AG09309 (cell line): ENCODE measurements around the gene SRSF7.

Source experiments
- DNase-seq: peaks from one replicate; pipeline ENCODE4 v3.0.0-alpha.2; 2010; ENCODE audit warnings: low read depth
- H3K4me3 ChIP-seq: 2 replicates; pipeline ENCODE4 v1.5.1; 2011; ENCODE audit warnings: mild to moderate bottlenecking, low read depth, low read length, moderate library complexity; ENCODE audit not compliant: control insufficient read depth
- CTCF ChIP-seq: IDR thresholded peaks from 2 replicates; pipeline ENCODE4 v1.5.1; 2011; ENCODE audit warnings: mild to moderate bottlenecking, low read depth, low read length, inconsistent platforms; ENCODE audit not compliant: insufficient read depth, control insufficient read depth; ENCODE audit errors: missing control alignments

SRSF7 gene

GRCh38 chr2:38733300-38733971 is 17.7 kb downstream of the SRSF7 start:
- no peak overlapping the region for H3K4me3 ChIP-seq
- no peak for DNase-seq
- TF ChIP-seq CTCF = no peak

- H3K4me3 ChIP-seq = no peak overlapping the region
- no peak for TF ChIP-seq CTCF
- DNase-seq = no peak
These were observed 19.4 kb downstream of the SRSF7 start for GRCh38 chr2:38731684-38732221.

GRCh38 chr2:38731090-38731489 is 20.1 kb downstream of the SRSF7 start:
- TF ChIP-seq CTCF = no peak
- DNase-seq = no peak
- H3K4me3 ChIP-seq = no peak overlapping the region

GRCh38 chr2:38728694-38729093 is 22.5 kb downstream of the SRSF7 start:
- no peak for DNase-seq
- no peak for TF ChIP-seq CTCF
- no peak overlapping the region for H3K4me3 ChIP-seq

- TF ChIP-seq CTCF = no peak
These were observed 23.5 kb downstream of the SRSF7 start for GRCh38 chr2:38727661-38728060.

GRCh38 chr2:38723173-38723572 is 28.0 kb downstream of the SRSF7 start:
- no peak for TF ChIP-seq CTCF
- no peak overlapping the region for H3K4me3 ChIP-seq

More at GRCh38 chr2:38727661-38728060, 23.5 kb downstream of the SRSF7 start:
- H3K4me3 ChIP-seq = no peak overlapping the region
- no peak for DNase-seq

More at GRCh38 chr2:38723173-38723572, 28.0 kb downstream of the SRSF7 start:
- DNase-seq = no peak
